GM21447 (cell line): ENCODE measurements around the gene RNF144A.
A peak's percentile ranks its signal among the peaks of the same experiment; 100 is the strongest.

ENCODE experiments used
- ATAC-seq: cut with Tn5 transposase; IDR thresholded peaks from one replicate; pipeline ENCODE4 v1.9.1; 2021; ENCODE audit not compliant: unreplicated experiment

Gene RNF144A

GRCh38 chr2:7018282-7018701, 101.1 kb downstream of the RNF144A start:
- no peak for ATAC-seq

DNA sequence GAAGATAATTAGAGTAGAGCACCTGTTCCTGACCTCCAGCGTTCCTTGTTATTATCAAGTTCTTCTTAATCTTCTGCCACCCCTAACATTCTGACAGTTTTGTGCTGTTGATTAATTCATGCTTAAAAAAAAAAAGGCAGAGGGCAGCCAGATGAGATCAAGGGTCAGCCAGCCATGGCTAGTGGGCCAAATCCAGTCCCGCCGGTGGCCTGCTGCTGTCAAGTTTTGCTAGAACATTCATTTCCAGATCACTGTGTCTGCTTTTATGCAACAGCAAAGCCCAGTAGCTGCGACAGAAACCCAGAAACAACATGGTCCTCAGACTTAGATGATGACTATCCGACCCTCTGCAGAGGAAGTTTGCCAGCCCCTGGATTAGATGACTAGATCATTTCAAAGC, 101.6 kb downstream of the RNF144A start:
- no peak for ATAC-seq

GRCh38 chr2:7019191-7019590, 102.0 kb downstream of the RNF144A start:
- ATAC-seq: no peak

- ATAC-seq: no peak
These were observed 102.8 kb downstream of the RNF144A start for GRCh38 chr2:7020059-7020458.

- ATAC-seq: no peak
These were observed 103.3 kb downstream of the RNF144A start for GRCh38 chr2:7020468-7020867.

DNA sequence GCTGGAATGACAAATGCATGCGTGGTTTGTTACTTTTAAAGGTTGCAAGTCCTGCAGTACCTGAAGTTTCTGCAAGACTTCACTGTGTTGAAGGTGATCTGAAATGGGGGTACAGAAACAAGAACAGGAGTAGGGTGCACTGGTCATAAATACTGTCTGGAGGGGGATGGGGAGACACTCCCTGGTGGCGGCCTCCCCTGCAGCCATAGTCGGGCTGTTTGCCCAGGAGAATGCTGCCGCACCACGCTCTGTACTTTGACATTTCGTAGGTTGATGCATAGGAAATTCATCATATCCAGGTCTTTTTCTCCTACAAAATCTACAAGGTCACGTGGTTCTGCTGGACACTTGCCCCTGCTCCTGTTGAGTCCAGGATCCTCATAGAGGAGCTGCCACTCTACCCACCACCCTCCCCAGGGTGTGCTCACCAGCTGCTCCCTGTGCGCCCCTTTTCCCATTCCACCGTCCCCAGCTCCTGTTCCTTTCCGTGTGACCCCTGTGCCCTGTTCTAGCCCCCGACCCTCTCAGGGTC, 103.8 kb downstream of the RNF144A start:
- no peak for ATAC-seq

DNA sequence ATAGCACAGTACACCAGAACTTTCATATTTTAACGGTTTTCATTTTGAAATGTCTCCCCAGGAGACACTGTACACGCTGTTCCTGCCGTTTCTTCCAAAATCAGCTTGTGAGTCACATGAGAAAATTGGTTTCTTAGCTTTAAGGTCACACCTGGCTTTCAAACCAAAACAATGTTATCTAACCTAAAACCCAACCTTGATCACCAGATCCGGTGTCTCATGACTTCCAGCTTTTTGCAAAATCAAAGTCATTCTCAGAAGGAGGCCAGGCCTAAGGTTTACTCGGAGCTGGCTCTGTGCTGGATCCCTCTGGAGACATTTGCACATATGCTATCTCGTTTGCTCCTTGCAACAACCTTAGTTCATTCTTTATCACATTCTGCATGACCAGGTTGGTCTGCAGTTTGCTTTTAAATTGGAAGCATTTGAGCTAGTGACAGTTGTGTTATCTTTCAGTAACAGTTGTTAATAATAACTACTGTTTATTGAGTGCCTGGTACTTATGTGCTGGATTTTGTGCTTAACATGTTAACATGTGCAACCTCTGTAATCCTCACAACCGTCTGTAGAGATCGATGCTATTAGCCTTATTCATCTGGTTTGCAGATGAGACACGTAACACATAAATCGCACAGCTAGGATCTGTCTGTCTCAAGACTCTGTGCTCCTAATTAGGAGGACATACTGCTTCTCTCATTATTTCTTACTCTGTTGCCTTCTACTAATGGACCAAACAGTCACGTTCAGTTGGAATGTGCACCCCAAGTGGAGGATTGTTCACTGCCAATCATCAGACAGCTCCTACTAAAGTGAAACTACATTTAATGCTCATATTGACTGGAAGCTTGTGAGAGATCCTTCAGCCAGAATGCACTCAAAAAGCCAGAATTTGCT, 105.5 kb downstream of the RNF144A start:
- ATAC-seq: no peak

- no peak for ATAC-seq
These were observed 106.3 kb downstream of the RNF144A start for GRCh38 chr2:7023542-7023941.

- no peak for ATAC-seq
These were observed 107.0 kb downstream of the RNF144A start for GRCh38 chr2:7024261-7024660.

GRCh38 chr2:7025082-7025481, 107.9 kb downstream of the RNF144A start:
- no peak for ATAC-seq

DNA sequence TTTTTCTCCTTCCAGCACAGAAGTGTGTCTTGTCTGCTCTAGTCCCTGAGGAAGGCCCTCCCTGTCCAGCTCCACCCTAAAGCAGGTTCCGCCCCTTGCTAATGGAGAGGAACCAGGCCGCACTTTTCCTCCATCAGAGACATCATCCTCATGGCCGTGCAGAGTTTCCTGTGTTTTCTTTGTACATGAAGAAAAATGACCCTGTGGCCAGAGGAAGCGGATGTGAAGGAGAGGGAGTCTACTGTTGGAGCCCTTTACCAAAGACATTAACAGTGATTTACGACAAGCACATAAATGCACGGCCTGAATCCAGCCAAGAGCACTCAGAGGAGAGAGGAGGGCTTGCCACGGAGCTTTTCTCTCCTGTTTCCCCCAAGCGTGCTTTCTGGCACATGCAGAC, 109.5 kb downstream of the RNF144A start:
- ATAC-seq: no peak

- ATAC-seq: no peak
These were observed 110.2 kb downstream of the RNF144A start for GRCh38 chr2:7027411-7027810.

GRCh38 chr2:7027956-7028655, 110.9 kb downstream of the RNF144A start:
- ATAC-seq: no peak

- no peak for ATAC-seq
These were observed 111.6 kb downstream of the RNF144A start for GRCh38 chr2:7028846-7029245.

DNA sequence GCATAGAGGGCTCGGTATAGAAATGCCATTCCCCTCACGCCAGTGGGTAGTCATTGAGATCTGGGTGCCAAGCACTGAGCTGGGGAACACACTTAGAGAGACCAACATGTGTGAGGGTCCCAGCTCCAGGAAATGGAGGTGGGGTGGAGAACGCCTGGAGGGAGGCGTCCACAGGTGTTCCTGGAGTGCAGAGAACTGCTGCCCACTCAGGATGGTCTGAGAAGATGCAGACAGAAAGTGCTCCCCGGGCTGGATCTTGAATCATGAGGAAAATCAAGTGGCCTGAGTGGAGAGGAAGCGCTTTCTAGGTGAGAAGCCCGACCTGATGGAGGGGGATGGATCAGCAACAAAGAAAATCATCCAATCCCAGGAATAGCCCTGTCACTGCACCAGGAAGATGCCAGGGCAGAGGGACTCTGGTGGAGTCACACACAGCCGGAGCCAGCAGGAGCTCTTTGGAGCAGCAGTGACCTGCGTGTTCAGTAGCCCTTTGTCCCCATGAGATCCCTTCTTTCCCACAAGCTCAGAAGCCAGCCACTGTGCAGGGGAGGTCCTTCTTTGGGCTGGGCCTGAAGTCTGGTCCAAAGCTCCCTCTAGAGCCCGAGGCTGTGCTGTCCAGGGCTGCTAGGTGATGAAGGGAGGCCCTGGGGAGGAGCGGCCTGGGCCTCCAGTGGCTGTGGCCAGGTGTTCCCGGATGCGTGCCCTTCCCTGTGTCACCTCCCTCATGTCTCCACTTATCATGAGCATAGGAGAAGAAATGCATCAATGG, 112.3 kb downstream of the RNF144A start:
- peak; percentile 70 for ATAC-seq

DNA sequence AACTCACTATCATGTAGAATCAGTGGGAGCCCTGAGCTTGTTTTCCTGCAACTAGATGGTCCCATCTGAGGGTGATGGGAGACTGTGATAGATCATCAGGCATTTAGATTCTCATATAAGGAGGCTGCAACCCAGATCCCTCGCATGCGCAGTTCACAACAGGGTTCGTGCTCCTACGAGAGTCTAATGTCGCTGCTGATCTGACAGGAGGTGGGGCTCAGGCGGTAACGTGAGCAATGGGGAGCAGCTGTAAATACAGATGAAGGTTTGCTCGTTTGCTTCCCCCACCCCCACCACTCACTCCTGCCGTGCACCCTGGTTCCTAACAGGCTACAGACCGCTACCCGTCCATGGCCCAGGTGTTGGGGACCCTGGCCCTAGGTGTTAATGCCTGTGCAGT, 113.6 kb downstream of the RNF144A start:
- ATAC-seq: no peak

DNA sequence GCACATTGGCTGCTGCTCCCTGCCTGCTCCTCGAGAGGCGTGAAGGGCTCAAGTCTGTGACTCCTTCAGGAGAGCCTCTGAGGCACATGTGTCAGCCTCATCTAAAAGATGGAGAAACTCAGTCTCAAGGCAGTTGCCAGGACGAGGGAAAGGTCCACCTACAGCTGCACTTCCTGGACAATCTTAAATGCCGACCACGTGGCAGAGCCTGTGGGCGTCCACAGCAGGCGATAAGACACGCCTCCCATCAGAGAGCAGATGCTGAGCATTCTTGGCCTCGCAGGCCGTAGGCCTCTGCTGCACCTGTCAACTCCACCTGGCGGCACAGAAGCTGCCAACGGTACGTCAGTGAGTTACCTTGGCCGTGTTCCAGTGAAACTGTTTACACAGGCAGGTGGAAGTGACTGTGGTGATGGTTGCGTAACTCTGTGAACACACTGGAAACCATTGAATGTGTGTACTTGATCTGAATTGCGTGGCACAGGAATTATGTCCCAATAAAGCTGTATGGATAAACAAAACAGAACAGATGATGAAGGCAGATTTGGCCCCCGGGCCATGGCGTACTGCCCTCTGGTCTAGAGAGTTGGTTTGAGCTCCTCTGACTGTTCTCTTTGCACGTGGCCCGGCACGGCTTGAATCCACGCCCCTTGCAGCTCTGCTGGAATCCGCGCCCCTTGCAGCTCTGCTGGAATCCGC, 114.5 kb downstream of the RNF144A start:
- no peak for ATAC-seq

DNA sequence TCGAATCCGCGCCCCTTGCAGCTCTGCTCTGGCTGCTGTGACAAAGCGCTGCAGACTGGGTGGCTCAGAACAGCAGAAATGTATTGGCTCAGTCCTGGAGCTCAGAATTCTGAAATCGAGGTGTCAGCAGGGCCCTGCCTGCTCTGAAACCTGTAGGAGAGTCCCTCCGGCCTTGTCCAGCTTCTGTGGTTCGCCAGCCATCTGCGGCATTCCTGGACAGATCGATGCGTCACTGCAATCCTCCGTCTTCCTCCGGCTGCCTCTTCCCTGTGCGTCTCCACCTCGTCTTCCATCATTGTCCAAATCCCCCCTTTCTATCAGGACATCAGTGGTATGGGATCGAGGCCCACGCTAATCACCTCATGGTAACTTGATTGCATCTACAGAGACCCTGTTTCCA, 115.2 kb downstream of the RNF144A start:
- no peak for ATAC-seq

DNA sequence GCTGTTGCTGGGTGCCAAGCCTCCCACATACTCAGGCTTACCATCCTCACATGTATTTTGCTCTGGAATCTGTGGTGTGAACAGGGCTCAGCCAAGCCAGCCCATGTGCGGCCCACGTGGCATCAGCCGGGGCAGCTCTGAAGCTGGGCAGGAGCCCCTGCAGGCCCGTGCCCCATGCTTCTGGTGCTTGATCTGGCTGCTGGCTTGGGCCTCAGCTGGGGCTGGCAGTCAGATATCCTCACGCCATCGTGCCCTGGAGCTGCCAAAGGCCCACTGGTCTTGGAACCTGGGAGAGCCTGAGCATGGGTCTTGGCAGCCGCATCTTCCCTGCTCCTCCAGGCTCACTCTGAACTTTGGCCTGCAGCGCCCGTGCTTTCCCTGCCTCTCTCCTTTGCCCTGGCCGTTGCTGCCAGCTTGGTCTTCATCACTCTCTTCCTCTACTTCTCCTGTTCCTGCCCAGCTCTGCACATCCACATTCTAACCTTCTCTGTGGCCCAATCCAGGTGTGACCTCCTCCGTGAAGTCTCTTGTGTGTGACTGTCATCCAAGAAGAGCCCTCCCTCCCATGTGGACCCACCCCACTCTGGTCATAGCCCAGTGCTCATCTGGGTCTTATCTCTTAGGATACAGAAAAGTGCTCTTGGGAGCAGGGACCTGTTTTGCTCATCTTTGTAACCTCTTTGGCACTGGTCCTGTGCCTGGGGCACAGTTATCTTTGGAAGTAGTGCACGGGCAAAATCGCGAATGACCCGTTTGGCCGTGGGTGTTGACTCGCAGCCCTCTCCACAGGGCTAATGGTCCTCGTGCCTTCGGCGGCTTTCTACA, 116.1 kb downstream of the RNF144A start:
- no peak for ATAC-seq

- ATAC-seq: no peak
These were observed 117.1 kb downstream of the RNF144A start for GRCh38 chr2:7034303-7034702.
